ENCODE results near the gene NUBPL.
"Not testable (repeated sequence)": the region's sequence is repeated elsewhere in the genome, so short reads cannot be mapped to it uniquely, and the experiment has no call there.

The NUBPL gene

GRCh38 chr14:31825459-31825858, 264.3 kb downstream of the NUBPL start:
- DNase-seq: no peak

GRCh38 chr14:31827325-31827724, 266.1 kb downstream of the NUBPL start:
- DNase-seq: no peak

- DNase-seq: no peak
These were observed 268.0 kb downstream of the NUBPL start for GRCh38 chr14:31828946-31829868.

GRCh38 chr14:31834616-31835015, 273.4 kb downstream of the NUBPL start:
- DNase-seq: no peak

- no peak for DNase-seq
These were observed 273.8 kb downstream of the NUBPL start for GRCh38 chr14:31835049-31835448.

GRCh38 chr14:31837031-31837430, 275.8 kb downstream of the NUBPL start:
- no peak for DNase-seq

GRCh38 chr14:31842899-31843298, 281.7 kb downstream of the NUBPL start:
- DNase-seq: no peak

GRCh38 chr14:31843361-31844091, 282.3 kb downstream of the NUBPL start:
- no peak for DNase-seq

- DNase-seq: no peak
These were observed 293.4 kb downstream of the NUBPL start for GRCh38 chr14:31854508-31855075.

GRCh38 chr14:31855262-31855661, 294.1 kb downstream of the NUBPL start:
- DNase-seq: no peak

- DNase-seq: not testable (repeated sequence)
These were observed 294.8 kb downstream of the NUBPL start for GRCh38 chr14:31856003-31856402.

GRCh38 chr14:31858868-31859267, 297.7 kb downstream of the NUBPL start:
- no peak for DNase-seq

GRCh38 chr14:31864937-31865855, 304.0 kb downstream of the NUBPL start:
- DNase-seq: no peak

- no peak for DNase-seq
These were observed 306.4 kb downstream of the NUBPL start for GRCh38 chr14:31867570-31867969.

GRCh38 chr14:31868096-31868495, 306.9 kb downstream of the NUBPL start:
- DNase-seq: not testable (repeated sequence)

- no peak for DNase-seq
These were observed 315.5 kb downstream of the NUBPL start for GRCh38 chr14:31876741-31877140.

- no peak for DNase-seq
These were observed 316.1 kb downstream of the NUBPL start for GRCh38 chr14:31877255-31877798.

GRCh38 chr14:31879661-31880348, 318.6 kb downstream of the NUBPL start:
- DNase-seq: no peak

- no peak for DNase-seq
These were observed 319.7 kb downstream of the NUBPL start for GRCh38 chr14:31880935-31881334.

- DNase-seq: no peak
These were observed 320.5 kb downstream of the NUBPL start for GRCh38 chr14:31881531-31882310.

- no peak for DNase-seq
These were observed 323.0 kb downstream of the NUBPL start for GRCh38 chr14:31884238-31884637.
